Right lobe of liver (tissue), 4 donors: ENCODE measurements around the gene MYH13.

Experiments
- CTCF ChIP-seq, 4 donors: fragments of 200-600 bp in 3 of 4; fragments of 450-650 bp in 1 of 4; IDR thresholded peaks; one replicate each; pipeline versions ENCODE4 v1.5.1 to v1.8.0; 2016 to 2022; ENCODE audit warnings: antibody characterized with exemption in 4 of 4, mild to moderate bottlenecking in 2 of 4
- POLR2A ChIP-seq: fragments of 450-650 bp; IDR thresholded peaks from one replicate; pipeline ENCODE4 v1.6.1; 2017; ENCODE audit warnings: antibody characterized with exemption, mild to moderate bottlenecking
- donor health status: DM: no; HTN: no; CAD: no.
- donor health status: DM: no; HTN: no; CAD: no.
- donor health status: DM: no; HTN: yes; CAD: no.

- TF ChIP-seq CTCF (IDR thresholded peaks at IDR 0.05) (no peak), POLR2A (no peak)
These were observed 78.6 kb downstream of the MYH13 start for GRCh38 chr17:10294180-10294579.
